Spleen (tissue), 7 donors: ENCODE results near the gene WDR73.
"Not testable (repeated sequence)": the region's sequence is repeated elsewhere in the genome, so short reads cannot be mapped to it uniquely, and the experiment has no call there.

Experiments used
- POLR2AphosphoS5 ChIP-seq, 3 donors: sonication (generic); formaldehyde crosslinking; IDR thresholded peaks; one replicate each; pipeline ENCODE4 v1.5.1; 2017; ENCODE audit warnings: antibody characterized with exemption in 3 of 3
- TF ChIP-seq, protein P1 (sequence below), 11 experiments: fragments of 200-600 bp in 7 of 11; fragments of 450-650 bp in 4 of 11; sonication (generic) in 4 of 11; IDR thresholded peaks in 8 of 11; conservative IDR thresholded peaks in 3 of 11; 1 replicate in 7 of 11; 2 replicates in 4 of 11; pipeline versions ENCODE4 v1.4.0 to v1.8.0; 2016 to 2021; ENCODE audit warnings: antibody characterized with exemption in 11 of 11, inconsistent platforms in 4 of 11, mild to moderate bottlenecking in 1 of 11
- donor health status: DM: no; HTN: no; CAD: no; lungs with moderate emphysema.
- donor health status: DM: no; HTN: no; CAD: no.
- donor health status: DM: no; HTN: no; CAD: no.

DNA sequence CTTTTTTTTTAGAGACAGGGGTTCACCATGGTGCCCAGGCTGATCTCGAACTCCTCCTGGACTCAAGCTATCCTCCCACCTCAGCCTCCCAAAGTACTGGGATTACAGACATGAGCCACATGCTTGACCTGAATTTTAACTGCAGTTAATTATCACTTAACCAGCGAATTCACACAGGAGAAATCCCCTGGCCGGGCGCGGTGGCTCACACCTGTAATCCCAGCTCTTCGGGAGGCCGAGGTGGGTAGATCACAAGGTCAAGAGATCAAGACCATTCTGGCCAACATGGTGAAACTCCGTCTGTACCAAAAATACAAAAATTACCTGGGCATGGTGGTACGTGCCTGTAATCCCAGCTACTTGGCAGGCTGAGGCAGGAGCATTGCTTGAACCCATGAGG lies 12.2 kb downstream of the WDR73 start:
- TF ChIP-seq, protein P1, sequence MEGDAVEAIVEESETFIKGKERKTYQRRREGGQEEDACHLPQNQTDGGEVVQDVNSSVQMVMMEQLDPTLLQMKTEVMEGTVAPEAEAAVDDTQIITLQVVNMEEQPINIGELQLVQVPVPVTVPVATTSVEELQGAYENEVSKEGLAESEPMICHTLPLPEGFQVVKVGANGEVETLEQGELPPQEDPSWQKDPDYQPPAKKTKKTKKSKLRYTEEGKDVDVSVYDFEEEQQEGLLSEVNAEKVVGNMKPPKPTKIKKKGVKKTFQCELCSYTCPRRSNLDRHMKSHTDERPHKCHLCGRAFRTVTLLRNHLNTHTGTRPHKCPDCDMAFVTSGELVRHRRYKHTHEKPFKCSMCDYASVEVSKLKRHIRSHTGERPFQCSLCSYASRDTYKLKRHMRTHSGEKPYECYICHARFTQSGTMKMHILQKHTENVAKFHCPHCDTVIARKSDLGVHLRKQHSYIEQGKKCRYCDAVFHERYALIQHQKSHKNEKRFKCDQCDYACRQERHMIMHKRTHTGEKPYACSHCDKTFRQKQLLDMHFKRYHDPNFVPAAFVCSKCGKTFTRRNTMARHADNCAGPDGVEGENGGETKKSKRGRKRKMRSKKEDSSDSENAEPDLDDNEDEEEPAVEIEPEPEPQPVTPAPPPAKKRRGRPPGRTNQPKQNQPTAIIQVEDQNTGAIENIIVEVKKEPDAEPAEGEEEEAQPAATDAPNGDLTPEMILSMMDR (IDR thresholded peaks at IDR 0.05 in 8 of 11, conservative IDR thresholded peaks at IDR 0.05 in 3 of 11) = not testable (repeated sequence)
- TF ChIP-seq POLR2AphosphoS5 (IDR thresholded peaks at IDR 0.05) = not testable (repeated sequence)
